HG03469 (cell line): ENCODE data around the gene SOX9.
"Not testable (repeated sequence)": the region's sequence is repeated elsewhere in the genome, so short reads cannot be mapped to it uniquely, and the experiment has no call there.

Experiments used
- ATAC-seq: cut with Tn5 transposase; IDR thresholded peaks from one replicate; pipeline ENCODE4 v1.9.1; 2021; ENCODE audit warnings: mild to moderate bottlenecking, moderate library complexity, moderate number of reproducible peaks; ENCODE audit not compliant: unreplicated experiment

The SOX9 gene

DNA sequence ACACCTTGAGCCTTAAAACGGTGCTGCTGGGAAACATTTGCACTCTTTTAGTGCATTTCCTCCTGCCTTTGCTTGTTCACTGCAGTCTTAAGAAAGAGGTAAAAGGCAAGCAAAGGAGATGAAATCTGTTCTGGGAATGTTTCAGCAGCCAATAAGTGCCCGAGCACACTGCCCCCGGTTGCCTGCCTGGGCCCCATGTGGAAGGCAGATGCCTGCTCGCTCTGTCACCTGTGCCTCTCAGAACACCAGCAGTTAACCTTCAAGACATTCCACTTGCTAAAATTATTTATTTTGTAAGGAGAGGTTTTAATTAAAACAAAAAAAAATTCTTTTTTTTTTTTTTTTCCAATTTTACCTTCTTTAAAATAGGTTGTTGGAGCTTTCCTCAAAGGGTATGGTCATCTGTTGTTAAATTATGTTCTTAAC is 4.4 kb downstream of the SOX9 start:
- ATAC-seq: no peak

GRCh38 chr17:72125742-72126141 is 4.9 kb downstream of the SOX9 start:
- no peak for ATAC-seq

DNA sequence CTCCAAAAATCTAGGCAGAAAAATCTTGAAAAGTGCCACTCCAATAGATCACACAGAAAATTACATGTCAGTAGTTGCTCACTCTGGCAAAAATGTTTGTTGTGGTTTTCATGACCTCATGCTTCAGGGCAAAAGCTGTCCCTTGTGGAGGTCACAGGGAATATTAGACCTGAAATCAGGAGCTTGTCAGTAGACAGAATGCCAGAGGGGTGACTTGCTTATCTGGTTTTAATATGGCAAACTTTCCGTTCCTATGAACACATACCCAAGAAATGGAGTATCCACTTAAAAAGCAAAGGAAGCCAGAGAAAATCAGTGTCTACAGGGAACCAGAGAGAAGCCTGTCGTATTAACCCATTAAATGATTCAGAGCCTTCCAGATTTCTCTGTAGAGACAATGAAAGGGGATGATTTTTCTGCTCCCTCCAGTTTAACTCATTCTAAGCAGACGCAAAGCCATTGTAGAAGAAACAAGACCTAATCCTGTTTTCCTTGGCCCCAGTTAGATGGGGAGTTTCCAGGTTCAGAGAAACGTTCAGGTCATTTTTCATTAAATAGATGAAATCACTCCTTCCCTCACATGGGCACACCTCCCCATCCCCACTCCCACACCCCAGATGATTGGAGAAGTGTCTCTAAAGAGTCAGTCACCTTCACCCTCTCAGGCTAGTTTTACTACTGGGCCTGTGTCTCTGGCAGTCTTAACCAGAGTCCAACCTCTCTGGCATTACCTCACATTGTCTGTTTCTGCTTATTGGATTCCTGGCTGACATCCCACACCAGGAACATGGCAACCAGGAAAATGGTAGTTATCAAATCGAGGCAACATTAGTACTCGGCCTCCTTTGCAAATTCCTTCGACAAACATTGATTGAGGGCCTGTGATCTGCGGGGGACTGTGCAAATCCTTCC is 6.0 kb downstream of the SOX9 start:
- no peak for ATAC-seq

GRCh38 chr17:72128039-72128438 is 7.2 kb downstream of the SOX9 start:
- ATAC-seq: no peak

DNA sequence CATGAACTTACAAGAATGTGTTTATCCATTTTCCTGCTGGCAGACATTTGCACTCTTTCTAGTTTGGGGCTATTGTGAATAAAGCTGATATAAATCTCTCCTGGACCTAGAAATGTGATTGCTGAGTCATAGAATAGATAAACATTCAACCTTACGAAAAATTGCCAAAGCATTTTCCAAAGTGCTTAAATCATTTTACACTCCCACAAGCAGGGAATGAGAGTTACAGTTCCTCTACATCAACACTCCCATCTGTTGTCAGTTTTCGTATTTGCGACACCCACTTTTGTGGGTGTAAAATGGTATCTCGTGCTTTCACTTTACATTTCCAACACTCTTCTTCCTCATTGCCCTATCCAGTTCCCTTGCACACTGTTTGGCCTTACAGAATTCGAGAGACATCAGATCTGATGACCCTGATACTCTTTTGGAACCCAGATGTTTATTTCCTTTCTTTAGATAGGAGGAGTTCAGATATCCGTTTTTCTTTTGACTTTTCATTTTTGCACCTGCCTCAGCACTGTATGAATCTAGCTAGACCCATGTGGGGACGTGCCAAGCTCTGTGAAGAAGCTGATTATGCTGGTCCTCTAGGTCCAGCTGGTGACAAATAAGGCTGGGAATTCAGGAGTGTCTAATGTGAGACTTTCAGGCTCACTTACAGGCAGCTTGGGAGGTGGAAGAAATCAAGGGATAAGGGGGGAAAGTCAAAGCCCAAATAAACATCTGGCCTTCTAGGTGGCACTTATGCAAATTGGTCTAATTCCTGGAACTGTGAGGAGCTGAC is 14.0 kb downstream of the SOX9 start:
- no peak for ATAC-seq

GRCh38 chr17:72135546-72136325 is 14.9 kb downstream of the SOX9 start:
- no peak for ATAC-seq

DNA sequence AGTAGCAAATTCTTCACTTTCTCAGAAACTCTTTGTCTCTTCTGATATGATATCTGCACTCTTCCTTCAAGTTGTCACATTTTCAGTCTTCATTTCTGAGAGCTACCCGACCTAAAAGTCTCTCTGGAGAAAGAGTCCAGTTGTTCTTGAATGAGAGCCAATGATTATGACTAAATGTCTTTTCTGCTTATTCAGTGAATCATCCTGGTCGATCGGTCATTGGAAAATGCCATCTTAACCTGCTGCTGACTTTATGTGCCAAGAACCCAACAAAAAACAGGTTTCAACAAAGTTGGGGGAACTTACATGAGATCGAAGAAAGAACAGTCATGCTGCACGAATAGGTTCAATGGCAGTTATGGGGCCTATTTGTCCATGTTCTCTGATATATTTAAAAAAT is 15.9 kb downstream of the SOX9 start:
- ATAC-seq: no peak

- no peak for ATAC-seq
These were observed 16.3 kb downstream of the SOX9 start for GRCh38 chr17:72137161-72137560.

DNA sequence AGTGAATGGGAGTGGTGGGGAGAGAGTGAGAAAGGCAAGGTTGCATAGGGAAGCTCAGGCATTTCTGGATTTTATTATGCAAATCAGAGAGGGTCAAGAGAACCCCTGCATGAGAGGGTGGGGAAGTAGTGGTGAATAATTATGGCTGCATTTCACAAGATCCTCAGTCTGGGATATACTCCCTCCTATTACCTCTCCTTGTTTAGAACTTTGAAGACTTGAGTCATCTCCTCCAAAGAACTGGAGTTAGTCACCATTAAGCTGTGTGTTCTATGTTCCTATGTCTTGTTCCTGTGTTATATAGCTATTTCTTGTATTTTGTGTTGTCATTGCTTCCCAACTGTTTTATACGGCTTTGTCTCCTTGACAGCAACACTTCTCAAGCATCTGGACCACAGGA is 18.4 kb downstream of the SOX9 start:
- no peak for ATAC-seq

- ATAC-seq: no peak
These were observed 20.5 kb downstream of the SOX9 start for GRCh38 chr17:72141336-72141735.

DNA sequence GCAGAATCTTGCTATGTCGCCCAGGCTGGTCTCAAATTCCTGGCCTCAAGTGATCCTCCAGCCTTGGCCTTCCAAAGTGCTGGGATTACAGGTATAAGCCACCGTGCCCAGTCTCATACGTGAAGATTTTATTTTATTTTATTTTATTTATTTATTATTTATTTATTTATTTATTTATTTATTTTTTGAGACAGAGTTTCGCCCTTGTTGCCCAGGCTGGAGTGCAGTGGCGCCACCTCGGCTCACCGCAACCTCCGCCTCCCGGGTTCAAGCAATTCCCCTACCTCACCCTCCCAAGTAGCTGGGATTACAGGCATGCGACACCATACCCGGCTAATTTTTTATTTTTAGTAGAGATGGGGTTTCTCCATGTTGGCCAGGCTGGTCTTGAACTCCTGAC is 21.3 kb downstream of the SOX9 start:
- not testable (repeated sequence) for ATAC-seq

GRCh38 chr17:72142614-72143013 is 21.8 kb downstream of the SOX9 start:
- no peak for ATAC-seq

- ATAC-seq: no peak
These were observed 22.4 kb downstream of the SOX9 start for GRCh38 chr17:72143245-72143644.

- no peak for ATAC-seq
These were observed 23.3 kb downstream of the SOX9 start for GRCh38 chr17:72144101-72144500.

GRCh38 chr17:72145562-72145961 is 24.7 kb downstream of the SOX9 start:
- ATAC-seq: no peak

GRCh38 chr17:72145962-72146361 is 25.1 kb downstream of the SOX9 start:
- ATAC-seq: no peak

GRCh38 chr17:72146371-72146770 is 25.6 kb downstream of the SOX9 start:
- ATAC-seq: no peak

DNA sequence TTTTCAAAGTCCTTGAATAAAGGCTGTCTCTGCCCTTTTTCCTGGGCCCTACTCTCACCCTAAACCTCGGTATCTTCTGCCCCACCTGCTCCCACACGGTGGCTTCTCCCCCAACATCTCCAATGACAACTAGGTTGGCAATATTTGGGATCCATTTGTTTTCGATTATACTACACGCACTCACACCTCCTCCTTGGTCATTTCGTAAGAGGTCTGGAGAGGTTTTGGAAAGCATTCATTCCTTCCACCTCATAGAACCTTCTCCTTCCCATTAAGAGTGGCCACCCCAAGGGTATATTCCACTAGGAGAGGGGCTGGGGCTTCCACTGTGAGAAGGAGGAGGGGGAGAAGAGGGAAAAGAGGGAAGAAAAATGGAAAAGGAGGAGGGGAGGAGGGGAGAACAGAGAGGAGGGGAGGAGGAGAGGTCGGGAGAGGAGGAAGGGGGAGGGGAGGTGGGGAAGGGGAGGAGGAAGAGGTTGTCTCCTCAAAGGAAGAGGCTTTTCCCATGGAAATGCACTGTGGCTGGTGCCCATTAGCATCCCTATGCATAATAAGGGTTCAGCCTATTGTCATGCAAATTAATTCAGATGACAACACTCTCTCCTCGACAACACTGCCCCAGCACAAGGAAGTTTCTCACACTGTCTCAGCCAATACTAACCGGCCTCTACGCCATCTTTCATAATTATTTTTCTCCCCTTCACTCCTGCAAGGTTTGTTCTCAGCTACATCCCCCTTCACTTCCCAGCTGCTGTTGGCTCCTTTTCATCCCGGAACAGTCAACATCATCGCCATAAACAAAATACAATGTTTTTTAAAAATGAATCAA is 30.0 kb downstream of the SOX9 start:
- no peak for ATAC-seq

DNA sequence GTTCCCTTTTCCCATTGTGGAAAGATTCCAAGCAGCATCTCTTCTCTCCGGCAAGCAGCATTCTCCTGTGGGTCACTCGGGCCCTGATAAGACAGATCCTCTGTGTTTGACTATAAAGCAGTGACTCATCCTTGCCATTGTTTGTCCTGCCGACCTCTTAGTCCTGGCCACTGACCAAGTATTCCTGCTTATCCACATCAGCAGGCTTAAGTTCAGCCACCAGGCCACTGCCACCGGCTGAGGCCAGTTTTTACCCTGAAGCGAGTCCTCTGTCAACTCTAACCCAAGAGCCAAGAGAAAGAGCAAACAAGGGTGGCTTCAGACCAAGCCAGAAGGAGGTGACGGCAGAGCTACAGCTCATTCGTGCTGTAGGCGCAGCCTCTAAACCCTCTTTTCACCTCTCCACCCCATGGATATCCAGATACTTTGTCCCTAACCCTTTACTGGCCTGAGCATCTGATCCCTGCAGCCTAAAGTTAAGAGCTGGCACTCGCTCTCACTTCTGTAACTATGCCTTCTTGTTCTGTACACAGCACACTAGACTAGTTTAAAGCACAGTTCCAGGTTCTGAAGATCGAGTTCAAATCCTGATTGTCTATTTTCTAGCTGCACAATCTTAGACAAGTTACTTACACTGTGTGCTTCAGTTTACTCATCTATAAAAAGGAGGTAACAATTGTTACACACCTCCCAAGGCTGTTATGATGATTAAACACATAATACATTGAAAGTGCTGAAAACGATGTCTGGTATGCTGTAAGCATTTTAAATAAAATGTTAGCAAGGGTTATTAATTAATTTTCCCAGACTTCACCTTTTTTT is 31.0 kb downstream of the SOX9 start:
- ATAC-seq: no peak
